C4-2B (cell line): Measurements from ENCODE around the gene LRP3.

Experiments used
- ZFX ChIP-seq: fragments of 450-650 bp; IDR thresholded peaks from 2 replicates; pipeline ENCODE4 v1.6.1; 2017
- TF ChIP-seq, protein P1 (sequence below): fragments of 450-650 bp; conservative IDR thresholded peaks from 2 replicates; pipeline ENCODE4 v1.5.1; 2017; ENCODE audit warnings: mild to moderate bottlenecking

DNA sequence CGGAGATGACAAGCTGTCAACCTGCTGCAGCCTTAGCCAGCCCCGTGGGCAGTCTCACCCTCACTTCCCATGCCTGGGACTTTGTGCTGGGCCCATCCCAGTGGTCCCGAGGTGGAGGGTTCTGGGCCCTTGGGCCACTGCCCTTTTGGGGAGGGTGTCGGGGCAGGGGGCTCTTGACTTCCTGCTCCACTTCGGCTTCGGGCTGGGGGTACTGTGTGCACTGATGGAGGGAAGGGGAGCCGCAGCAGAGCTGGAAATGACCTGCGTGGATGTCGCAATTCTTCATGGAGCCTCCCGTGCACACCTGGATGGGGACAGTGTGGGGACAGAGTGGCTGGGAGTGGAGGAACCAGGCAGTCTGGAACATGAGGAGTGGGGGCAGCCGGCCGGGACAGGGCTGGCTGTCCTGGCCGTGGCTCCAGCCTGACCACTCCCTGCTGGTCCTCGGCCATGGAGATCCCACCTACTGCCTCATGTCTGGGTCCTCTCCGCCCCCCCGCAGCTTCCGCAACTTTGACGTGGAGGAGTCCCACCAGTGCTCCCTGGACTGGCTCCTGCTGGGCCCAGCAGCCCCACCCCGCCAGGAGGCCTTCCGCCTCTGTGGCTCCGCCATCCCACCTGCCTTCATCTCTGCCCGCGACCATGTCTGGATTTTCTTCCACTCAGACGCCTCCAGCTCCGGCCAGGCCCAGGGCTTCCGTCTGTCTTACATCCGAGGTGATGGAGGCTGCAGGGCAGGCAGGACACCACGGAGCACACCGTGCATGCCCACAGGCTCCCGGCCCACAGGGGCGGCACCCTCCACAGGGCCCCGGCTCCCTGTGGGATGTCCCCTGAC, 10.2 kb downstream of the LRP3 start:
- TF ChIP-seq, protein P1, sequence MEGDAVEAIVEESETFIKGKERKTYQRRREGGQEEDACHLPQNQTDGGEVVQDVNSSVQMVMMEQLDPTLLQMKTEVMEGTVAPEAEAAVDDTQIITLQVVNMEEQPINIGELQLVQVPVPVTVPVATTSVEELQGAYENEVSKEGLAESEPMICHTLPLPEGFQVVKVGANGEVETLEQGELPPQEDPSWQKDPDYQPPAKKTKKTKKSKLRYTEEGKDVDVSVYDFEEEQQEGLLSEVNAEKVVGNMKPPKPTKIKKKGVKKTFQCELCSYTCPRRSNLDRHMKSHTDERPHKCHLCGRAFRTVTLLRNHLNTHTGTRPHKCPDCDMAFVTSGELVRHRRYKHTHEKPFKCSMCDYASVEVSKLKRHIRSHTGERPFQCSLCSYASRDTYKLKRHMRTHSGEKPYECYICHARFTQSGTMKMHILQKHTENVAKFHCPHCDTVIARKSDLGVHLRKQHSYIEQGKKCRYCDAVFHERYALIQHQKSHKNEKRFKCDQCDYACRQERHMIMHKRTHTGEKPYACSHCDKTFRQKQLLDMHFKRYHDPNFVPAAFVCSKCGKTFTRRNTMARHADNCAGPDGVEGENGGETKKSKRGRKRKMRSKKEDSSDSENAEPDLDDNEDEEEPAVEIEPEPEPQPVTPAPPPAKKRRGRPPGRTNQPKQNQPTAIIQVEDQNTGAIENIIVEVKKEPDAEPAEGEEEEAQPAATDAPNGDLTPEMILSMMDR = no peak
- no peak for TF ChIP-seq ZFX
